Measurements from ENCODE around the gene NXNL2. TPM values are rescaled to one million over a fixed set of nuclear protein-coding genes. Genes with fewer than 3 reads are reported as not detected.

The NXNL2 gene
- total RNA-seq, 1 experiment from 2014 or later: 0.86 TPM

DNA sequence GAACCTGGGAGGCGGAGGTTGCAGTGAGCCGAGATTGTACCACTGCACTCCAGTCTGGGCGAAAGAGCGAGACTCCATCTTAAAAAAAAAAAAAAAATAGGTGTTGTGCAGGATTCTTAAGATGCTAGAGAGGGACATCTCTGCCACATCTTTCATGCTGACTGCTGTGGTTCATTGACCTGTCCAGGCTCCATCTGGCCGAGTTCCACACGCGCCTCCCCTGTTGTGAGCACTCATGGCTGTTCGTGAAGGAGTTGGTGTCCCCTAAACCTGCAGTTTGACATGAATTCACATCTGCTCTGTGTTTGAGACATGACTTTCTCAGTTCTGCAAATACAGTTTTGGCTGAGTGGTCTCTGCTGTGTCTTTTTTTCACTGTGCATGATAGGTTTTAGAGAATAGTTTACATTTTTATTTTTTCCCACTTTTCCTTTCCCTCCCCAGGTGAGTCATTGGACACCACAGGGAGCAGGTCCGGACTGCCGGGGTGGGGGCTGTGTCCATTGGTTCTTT, 5.3 kb downstream of the NXNL2 start:
- H4K20me1 ChIP-seq (ENCODE audit: insufficient read depth): no peaks in the 10 kb centered on the region
- H3K79me2 ChIP-seq (ENCODE audit: insufficient read depth, low read length): no peaks in the 10 kb centered on the region
- DNase-seq (ENCODE audit: low read depth, low spot score) (no peak), ATAC-seq (no peak)
- no peak overlapping the region for H3K4me2 ChIP-seq (ENCODE audit: low read length)
- H3K27me3 ChIP-seq (ENCODE audit: insufficient read depth, low read length): no peaks in the 10 kb centered on the region
- CTCF ChIA-PET: interaction anchor here (0.7 kb wide), 1 partner anchor 100 kb away, joined by 3 read pairs; no protein-coding TSS in a partner anchor
- no peak for TF ChIP-seq CEBPB (IDR thresholded peaks at IDR 0.05; ENCODE audit: low read depth)
- no peak for TF ChIP-seq SIN3A (IDR thresholded peaks at IDR 0.05; ENCODE audit: low read depth)
- no peak for TF ChIP-seq EZH2phosphoT487 (IDR thresholded peaks at IDR 0.05; ENCODE audit: borderline replicate concordance)
- TF ChIP-seq ZFX (IDR thresholded peaks at IDR 0.05): no peak
- TF ChIP-seq EZH2 (IDR thresholded peaks at IDR 0.05): no peak
- TF ChIP-seq ELF1 (IDR thresholded peaks at IDR 0.05; ENCODE audit: borderline replicate concordance, low read depth): no peak
- TF ChIP-seq CBX3 (IDR thresholded peaks at IDR 0.05; ENCODE audit: low read depth): no peak
- TF ChIP-seq, protein P1, sequence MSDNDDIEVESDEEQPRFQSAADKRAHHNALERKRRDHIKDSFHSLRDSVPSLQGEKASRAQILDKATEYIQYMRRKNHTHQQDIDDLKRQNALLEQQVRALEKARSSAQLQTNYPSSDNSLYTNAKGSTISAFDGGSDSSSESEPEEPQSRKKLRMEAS (IDR thresholded peaks at IDR 0.05): no peak
- TF ChIP-seq CTCF (IDR thresholded peaks at IDR 0.05 in 2 of 3, conservative IDR thresholded peaks at IDR 0.05 in 1 of 3; ENCODE audit: borderline replicate concordance in 1 of 3, insufficient read depth in 1 of 3, low read depth in 2 of 3, low read length in 2 of 3): no peak
- TF ChIP-seq RAD21 (IDR thresholded peaks at IDR 0.05; ENCODE audit: low read depth): no peak
- TF ChIP-seq JUND (IDR thresholded peaks at IDR 0.05): no peak
- no peak for TF ChIP-seq EGR1 (IDR thresholded peaks at IDR 0.05; ENCODE audit: low read depth)
- no peak for TF ChIP-seq TCF7L2 (IDR thresholded peaks at IDR 0.05; ENCODE audit: borderline replicate concordance, extremely low read depth, insufficient read depth, insufficient read length)
- no peak for TF ChIP-seq ZBTB33 (IDR thresholded peaks at IDR 0.05; ENCODE audit: extremely low read depth, insufficient replicate concordance, low read length)
- TF ChIP-seq ZNF274 (IDR thresholded peaks at IDR 0.05; ENCODE audit: low read depth, low read length): no peak
- TF ChIP-seq SP1 (IDR thresholded peaks at IDR 0.05; ENCODE audit: low read depth): no peak
- TF ChIP-seq REST (IDR thresholded peaks at IDR 0.05; ENCODE audit: low read depth): no peak
- H3K9me2 ChIP-seq (ENCODE audit: insufficient read depth): no peaks in the 10 kb centered on the region
- H2AFZ ChIP-seq (ENCODE audit: low read depth, low read length, poor library complexity, severe bottlenecking): no peak overlapping the region
- H3K4me3 ChIP-seq (replicated peaks in 1 of 2; ENCODE audit: low read depth in 1 of 2, low read length in 2 of 2): no peak overlapping the region
- H3K36me3 ChIP-seq (ENCODE audit: control insufficient read depth in 1 of 2, insufficient read depth in 2 of 2, low read length in 2 of 2): no peaks in the 10 kb centered on the region
- RAD21 ChIA-PET (ENCODE audit: low non-redundant PET in 1 of 2, low total read pairs in 2 of 2, uncharacterized antibody in 2 of 2, unreplicated experiment in 2 of 2): no interaction called here
- no peaks in the 10 kb centered on the region for H3K9me3 ChIP-seq (ENCODE audit: control insufficient read depth in 1 of 2, insufficient read depth in 1 of 2, low read depth in 1 of 2, low read length in 2 of 2)
- H3K27ac ChIP-seq (ENCODE audit: low read depth, low read length): no peak overlapping the region
- intact Hi-C loops (cut with micrococcal nuclease): no loop called here
- BruUV-seq (replicated peaks): no TSS peak
- peaks cover 17 to 18% of the 10 kb centered on the region in 2 experiments for H3K4me1 ChIP-seq (ENCODE audit: control insufficient read depth in 1 of 2, insufficient read depth in 2 of 2, low read length in 2 of 2)
- POLR2A ChIA-PET: no interaction called here
- no peak overlapping the region for H3K9ac ChIP-seq (ENCODE audit: low read length)

Data from HCT116 (cell line).